Lower lobe of right lung (tissue), 2 donors: ENCODE results near the gene RNF138. TPM values are rescaled to one million over a fixed set of nuclear protein-coding genes. Genes with fewer than 3 reads are reported as not detected.

ENCODE experiments used
- ATAC-seq, 2 donors: fragments of 200-7000 bp; cut with Tn5 transposase; one replicate each; pipeline ENCODE4 v1.9.1; 2020 to 2022; ENCODE audit warnings: mild to moderate bottlenecking in 2 of 2, moderate library complexity in 2 of 2
- DNase-seq: peaks from one replicate; pipeline ENCODE4 v3.0.0-alpha.2; 2020
- H3K27ac ChIP-seq: fragments of 200-600 bp; one replicate; pipeline ENCODE4 v1.8.0; 2022
- H3K27me3 ChIP-seq: fragments of 200-600 bp; one replicate; pipeline ENCODE4 v1.8.0; 2022; ENCODE audit warnings: low read depth
- H3K36me3 ChIP-seq: fragments of 200-600 bp; one replicate; pipeline ENCODE4 v1.8.0; 2022; ENCODE audit warnings: mild to moderate bottlenecking
- H3K4me1 ChIP-seq: fragments of 200-600 bp; one replicate; pipeline ENCODE4 v1.8.0; 2022
- H3K4me3 ChIP-seq: fragments of 200-600 bp; one replicate; pipeline ENCODE4 v1.8.0; 2022; ENCODE audit warnings: mild to moderate bottlenecking
- H3K9me3 ChIP-seq: fragments of 200-600 bp; one replicate; pipeline ENCODE4 v1.8.0; 2022
- intact Hi-C: fragments of 100-400 bp; cut with DNase I; formaldehyde crosslinking; loops from one replicate; pipeline ENCODE4 v1.11.0; 2022
- total RNA-seq: library from RNA; stranded (reverse); fragmentation: NEBNext Ultra II Directional; extraction: Animal tissue kit (Norgen Biotek cat#: 25700); gene quantifications from one replicate; pipeline ENCODE4 v1.2.1, GENCODE V29; 2021
- TF ChIP-seq, protein P1 (sequence below): fragments of 200-600 bp; IDR thresholded peaks from one replicate; pipeline ENCODE4 v1.8.0; 2022; ENCODE audit warnings: antibody characterized with exemption, mild to moderate bottlenecking
- donor health status: DM: no; HTN: yes; CAD: no; lungs with severe emphysema.

RNF138 gene
- total RNA-seq, 1 donor from 2014 or later = 31.0 TPM

DNA sequence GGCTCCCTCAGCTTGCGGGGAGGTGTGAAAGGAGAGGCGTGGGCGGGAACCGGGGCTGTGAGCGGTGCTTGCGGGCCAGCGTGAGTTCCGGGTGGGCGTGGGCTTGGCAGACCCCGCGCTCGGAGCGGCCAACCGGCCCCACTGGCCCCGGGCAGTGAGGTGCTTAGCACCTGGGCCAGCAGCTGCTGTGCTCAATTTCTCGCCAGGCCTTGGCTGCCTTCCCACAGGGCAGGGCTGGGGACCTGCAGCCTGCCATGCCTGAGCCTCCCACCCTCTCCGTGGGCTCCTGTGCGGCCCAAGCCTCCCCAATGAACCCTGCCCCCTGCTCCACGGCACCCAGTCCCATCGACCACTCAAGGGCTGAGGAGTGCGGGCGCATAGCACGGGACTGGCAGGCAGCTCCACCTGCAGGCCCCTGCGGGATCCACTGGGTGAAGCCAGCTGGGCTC, 48.2 kb downstream of the RNF138 start:
- Histone ChIP-seq H3K9me3 (no peaks in the 10 kb centered on the region), H3K36me3 (no peaks in the 10 kb centered on the region), H3K4me1 (no peaks in the 10 kb centered on the region), H3K27me3 (no peaks in the 10 kb centered on the region), H3K27ac (no peak overlapping the region), H3K4me3 (no peak overlapping the region)
- TF ChIP-seq, protein P1, sequence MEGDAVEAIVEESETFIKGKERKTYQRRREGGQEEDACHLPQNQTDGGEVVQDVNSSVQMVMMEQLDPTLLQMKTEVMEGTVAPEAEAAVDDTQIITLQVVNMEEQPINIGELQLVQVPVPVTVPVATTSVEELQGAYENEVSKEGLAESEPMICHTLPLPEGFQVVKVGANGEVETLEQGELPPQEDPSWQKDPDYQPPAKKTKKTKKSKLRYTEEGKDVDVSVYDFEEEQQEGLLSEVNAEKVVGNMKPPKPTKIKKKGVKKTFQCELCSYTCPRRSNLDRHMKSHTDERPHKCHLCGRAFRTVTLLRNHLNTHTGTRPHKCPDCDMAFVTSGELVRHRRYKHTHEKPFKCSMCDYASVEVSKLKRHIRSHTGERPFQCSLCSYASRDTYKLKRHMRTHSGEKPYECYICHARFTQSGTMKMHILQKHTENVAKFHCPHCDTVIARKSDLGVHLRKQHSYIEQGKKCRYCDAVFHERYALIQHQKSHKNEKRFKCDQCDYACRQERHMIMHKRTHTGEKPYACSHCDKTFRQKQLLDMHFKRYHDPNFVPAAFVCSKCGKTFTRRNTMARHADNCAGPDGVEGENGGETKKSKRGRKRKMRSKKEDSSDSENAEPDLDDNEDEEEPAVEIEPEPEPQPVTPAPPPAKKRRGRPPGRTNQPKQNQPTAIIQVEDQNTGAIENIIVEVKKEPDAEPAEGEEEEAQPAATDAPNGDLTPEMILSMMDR = no peak
- intact Hi-C loops = no loop called here
- no peak for DNase-seq
- no peak for ATAC-seq

DNA sequence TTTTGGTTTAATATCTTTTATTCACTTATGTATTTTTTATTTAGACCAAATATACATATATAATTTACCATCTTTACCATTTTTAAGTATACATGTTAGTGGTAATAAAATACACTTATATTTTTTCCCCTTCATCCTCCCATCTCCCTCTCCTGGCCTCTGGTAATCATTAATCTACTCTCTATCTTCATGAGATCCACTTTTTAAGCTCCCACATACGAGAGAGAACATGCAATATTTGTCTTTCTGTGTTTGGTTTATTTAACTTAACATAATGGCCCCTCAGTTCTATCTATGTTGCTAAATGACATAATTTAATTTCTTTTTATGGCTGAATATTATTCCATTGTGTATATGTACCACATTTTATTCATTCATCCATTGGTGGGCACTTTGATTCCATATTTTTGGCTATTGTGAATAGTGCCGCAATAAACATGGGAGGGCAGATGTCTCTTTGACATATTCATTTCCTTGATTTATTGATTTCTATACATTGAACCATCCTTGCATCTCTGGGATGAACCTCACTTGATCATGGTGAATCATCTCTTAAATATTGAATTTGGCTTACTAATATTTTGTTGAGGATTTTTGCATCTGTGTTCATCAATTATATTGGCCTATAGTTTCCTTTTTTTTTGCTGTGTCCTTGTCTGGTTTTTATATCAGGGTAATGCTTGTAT, 56.7 kb downstream of the RNF138 start:
- Histone ChIP-seq H3K4me1 (no peaks in the 10 kb centered on the region), H3K4me3 (no peak overlapping the region), H3K9me3 (no peaks in the 10 kb centered on the region), H3K27me3 (no peaks in the 10 kb centered on the region), H3K36me3 (no peaks in the 10 kb centered on the region), H3K27ac (no peak overlapping the region)
- TF ChIP-seq, protein P1 = no peak
- ATAC-seq (no peak), DNase-seq (no peak)
- intact Hi-C loops = no loop called here

DNA sequence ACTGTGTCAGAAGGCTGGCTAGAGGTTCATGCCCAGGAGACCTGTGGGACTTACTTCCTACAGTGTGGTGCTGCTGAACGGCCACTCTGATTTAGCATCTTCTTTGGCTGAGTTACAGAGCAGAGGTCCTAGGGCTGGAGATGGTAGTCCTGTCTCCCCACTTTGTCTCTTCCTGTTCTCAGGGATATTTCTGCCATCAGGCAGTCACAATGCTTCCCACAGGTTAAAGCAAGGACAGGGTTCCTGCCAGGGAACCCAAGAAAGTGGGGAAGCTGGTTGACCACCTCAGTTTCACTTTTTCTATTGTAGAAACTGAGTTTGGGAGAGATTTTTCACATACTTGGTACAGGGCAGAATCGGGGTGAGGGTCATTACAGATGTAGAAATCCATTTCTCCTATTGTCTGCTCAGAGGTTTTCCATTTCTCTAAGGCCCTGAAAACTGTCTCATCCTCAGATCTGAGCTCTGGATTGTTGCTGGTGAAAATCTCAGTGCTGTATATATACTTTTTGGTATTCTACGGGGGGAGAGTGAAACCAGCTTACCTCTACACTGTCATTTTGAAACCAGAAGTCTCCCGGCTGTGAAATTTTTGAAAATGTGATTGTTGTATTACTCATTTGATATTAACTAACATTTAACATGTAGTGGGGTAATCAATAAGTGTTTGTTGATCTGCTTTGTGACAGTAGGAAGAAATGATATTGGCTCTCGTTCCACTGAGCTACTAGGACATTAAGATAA, 61.2 kb downstream of the RNF138 start:
- Histone ChIP-seq H3K4me3 (no peak overlapping the region), H3K9me3 (no peaks in the 10 kb centered on the region), H3K36me3 (no peaks in the 10 kb centered on the region), H3K4me1 (no peaks in the 10 kb centered on the region), H3K27ac (no peak overlapping the region), H3K27me3 (no peaks in the 10 kb centered on the region)
- no peak for DNase-seq
- intact Hi-C loops = no loop called here
- TF ChIP-seq, protein P1 = no peak
- no peak for ATAC-seq

- DNase-seq (no peak), ATAC-seq (peak in 1 of 2 donors; percentile 42)
- Histone ChIP-seq H3K36me3 (no peaks in the 10 kb centered on the region), H3K9me3 (no peaks in the 10 kb centered on the region), H3K4me1 (peaks cover 6% of the 10 kb centered on the region), H3K4me3 (no peak overlapping the region), H3K27me3 (no peaks in the 10 kb centered on the region), H3K27ac (no peak overlapping the region)
- intact Hi-C loops = loop anchor here (5.0 kb wide), 1 partner anchor 395 kb away; no protein-coding TSS in a partner anchor
- TF ChIP-seq, protein P1 = no peak
Measured at GRCh38 chr18:32156855-32157254, 65.2 kb downstream of the RNF138 start.

- no peaks in the 10 kb centered on the region for H3K27me3 ChIP-seq
- TF ChIP-seq, protein P1 = no peak
- intact Hi-C loops = loop anchor here (5.0 kb wide), 1 partner anchor 395 kb away; no protein-coding TSS in a partner anchor
- no peak for DNase-seq
- ATAC-seq = peak in 1 of 2 donors; percentile 3
- H3K36me3 ChIP-seq = no peaks in the 10 kb centered on the region
- peaks cover 6% of the 10 kb centered on the region for H3K4me1 ChIP-seq
- no peak overlapping the region for H3K27ac ChIP-seq
- no peaks in the 10 kb centered on the region for H3K9me3 ChIP-seq
- H3K4me3 ChIP-seq = no peak overlapping the region
Measured at GRCh38 chr18:32157580-32157979, 65.9 kb downstream of the RNF138 start.
